HepG2 (cell line): ENCODE results near the gene ASIC3. TPM values are rescaled to one million over a fixed set of nuclear protein-coding genes. Genes with fewer than 3 reads are reported as not detected.

Experiments used
- BHLHE40 ChIP-seq: IDR thresholded peaks from 2 replicates; pipeline ENCODE4 v1.6.1; 2011; ENCODE audit warnings: low read length, improper control_type of control experiment
- CREB1 ChIP-seq, 2 experiments: fragments of 450-650 bp in 1 of 2; IDR thresholded peaks; 2 replicates each; pipeline ENCODE4 v1.6.1; 2016 to 2017; ENCODE audit warnings: control low read depth in 1 of 2, mild to moderate bottlenecking in 1 of 2, missing compliant biosample characterization in 1 of 2, missing genetic modification characterization in 1 of 2
- EED ChIP-seq: sonication (generic); formaldehyde crosslinking; IDR thresholded peaks from 2 replicates; pipeline ENCODE4 v1.5.0; 2020; ENCODE audit warnings: mild to moderate bottlenecking, missing genetic modification reagents
- FOSL2 ChIP-seq: sonication (generic); formaldehyde crosslinking; IDR thresholded peaks from 2 replicates; pipeline ENCODE4 v1.4.0; 2020; ENCODE audit warnings: missing genetic modification reagents
- KDM6A ChIP-seq: IDR thresholded peaks from 2 replicates; pipeline ENCODE4 v1.6.1; 2016; ENCODE audit warnings: low read depth
- NR1H2 ChIP-seq: sonication (generic); formaldehyde crosslinking; IDR thresholded peaks from 2 replicates; pipeline ENCODE4 v1.8.1; 2022; ENCODE audit warnings: low read depth, missing genetic modification reagents, borderline replicate concordance
- RBM22 ChIP-seq: fragments of 200-400 bp; formaldehyde crosslinking; optimal IDR thresholded peaks from 2 replicates; pipeline ENCODE3; 2017; ENCODE audit warnings: mild to moderate bottlenecking, low read length, moderate library complexity
- SETDB1 ChIP-seq: sonication (generic); formaldehyde crosslinking; IDR thresholded peaks from 2 replicates; pipeline ENCODE4 v1.5.1; 2020; ENCODE audit warnings: missing genetic modification reagents, mild to moderate bottlenecking, borderline replicate concordance
- SNAPC2 ChIP-seq: sonication (generic); formaldehyde crosslinking; IDR thresholded peaks from 2 replicates; pipeline ENCODE4 v1.8.1; 2022; ENCODE audit warnings: mild to moderate bottlenecking, missing genetic modification reagents
- TRIM24 ChIP-seq: sonication (generic); formaldehyde crosslinking; IDR thresholded peaks from 2 replicates; pipeline ENCODE4 v1.8.0; 2022; ENCODE audit warnings: mild to moderate bottlenecking, missing genetic modification reagents
- ZNF160 ChIP-seq: sonication (generic); formaldehyde crosslinking; IDR thresholded peaks from 2 replicates; pipeline ENCODE4 v1.8.0; 2022; ENCODE audit warnings: mild to moderate bottlenecking, inconsistent platforms, missing genetic modification reagents
- ZNF570 ChIP-seq: sonication (generic); formaldehyde crosslinking; IDR thresholded peaks from 2 replicates; pipeline ENCODE4 v1.4.0; 2020; ENCODE audit warnings: mild to moderate bottlenecking, missing genetic modification reagents, borderline replicate concordance
- ZNF598 ChIP-seq: sonication (generic); formaldehyde crosslinking; IDR thresholded peaks from 2 replicates; pipeline ENCODE4 v1.5.1; 2020; ENCODE audit warnings: mild to moderate bottlenecking, missing genetic modification reagents, borderline replicate concordance
- ZNF768 ChIP-seq: sonication (generic); formaldehyde crosslinking; IDR thresholded peaks from 2 replicates; pipeline ENCODE4 v1.4.0; 2020; ENCODE audit warnings: missing genetic modification reagents
- ZSCAN12 ChIP-seq: sonication (generic); formaldehyde crosslinking; IDR thresholded peaks from 2 replicates; pipeline ENCODE4 v1.9.0; 2021; ENCODE audit warnings: mild to moderate bottlenecking, missing genetic modification reagents
- ZSCAN20 ChIP-seq: sonication (generic); formaldehyde crosslinking; IDR thresholded peaks from 2 replicates; pipeline ENCODE4 v1.4.0; 2020; ENCODE audit warnings: missing genetic modification reagents, mild to moderate bottlenecking, borderline replicate concordance
- polyA plus RNA-seq, 8 experiments: library from polyadenylated mRNA; depleted of rRNA in 3 of 8; stranded (reverse) in 7 of 8; unstranded in 1 of 8; fragments of >200 nt; fragmentation: Illumina TruSeq in 4 of 8; extraction: Trizol in 4 of 8; gene quantifications; 2 replicates each; pipeline versions ENCODE4 v1.2.1 to v1.2.3, GENCODE V29; 2011 to 2016; ENCODE audit warnings: low read depth in 4 of 8, missing spikeins in 1 of 8, mixed read lengths in 1 of 8; ENCODE audit not compliant: insufficient read depth in 1 of 8
- total RNA-seq, 5 experiments: library from RNA; depleted of rRNA; stranded (reverse); fragments of >200 nt; fragmentation: Illumina TruSeq; extraction: Trizol; gene quantifications; 2 replicates each; pipeline ENCODE4 v1.2.3, GENCODE V29; 2016; ENCODE audit warnings: low read depth in 1 of 5
- TF ChIP-seq, protein P1 (sequence below): fragments of 450-650 bp; IDR thresholded peaks from 2 replicates; pipeline ENCODE4 v1.6.1; 2017; ENCODE audit warnings: mild to moderate bottlenecking
- TF ChIP-seq, protein P2 (sequence below): sonication (generic); formaldehyde crosslinking; IDR thresholded peaks from 2 replicates; pipeline ENCODE4 v1.5.0; 2020; ENCODE audit warnings: missing genetic modification reagents
- TF ChIP-seq, protein P3 (sequence below): sonication (generic); formaldehyde crosslinking; IDR thresholded peaks from 2 replicates; pipeline ENCODE4 v1.5.0; 2020; ENCODE audit warnings: mild to moderate bottlenecking, missing genetic modification reagents
- TF ChIP-seq, protein P4 (sequence below): sonication (generic); formaldehyde crosslinking; IDR thresholded peaks from 2 replicates; pipeline ENCODE4 v1.9.0; 2021; ENCODE audit warnings: missing genetic modification reagents, mild to moderate bottlenecking, borderline replicate concordance
- TF ChIP-seq, protein P5 (sequence below): sonication (generic); formaldehyde crosslinking; IDR thresholded peaks from 2 replicates; pipeline ENCODE4 v1.8.1; 2022; ENCODE audit warnings: mild to moderate bottlenecking, missing genetic modification reagents

The ASIC3 gene
- total and polyA plus RNA-seq, 2 of the 13 experiments (the other 11 are each of a cell fraction or from before 2014, with no cell fraction given) = 0.51 TPM; not detected in 1

DNA sequence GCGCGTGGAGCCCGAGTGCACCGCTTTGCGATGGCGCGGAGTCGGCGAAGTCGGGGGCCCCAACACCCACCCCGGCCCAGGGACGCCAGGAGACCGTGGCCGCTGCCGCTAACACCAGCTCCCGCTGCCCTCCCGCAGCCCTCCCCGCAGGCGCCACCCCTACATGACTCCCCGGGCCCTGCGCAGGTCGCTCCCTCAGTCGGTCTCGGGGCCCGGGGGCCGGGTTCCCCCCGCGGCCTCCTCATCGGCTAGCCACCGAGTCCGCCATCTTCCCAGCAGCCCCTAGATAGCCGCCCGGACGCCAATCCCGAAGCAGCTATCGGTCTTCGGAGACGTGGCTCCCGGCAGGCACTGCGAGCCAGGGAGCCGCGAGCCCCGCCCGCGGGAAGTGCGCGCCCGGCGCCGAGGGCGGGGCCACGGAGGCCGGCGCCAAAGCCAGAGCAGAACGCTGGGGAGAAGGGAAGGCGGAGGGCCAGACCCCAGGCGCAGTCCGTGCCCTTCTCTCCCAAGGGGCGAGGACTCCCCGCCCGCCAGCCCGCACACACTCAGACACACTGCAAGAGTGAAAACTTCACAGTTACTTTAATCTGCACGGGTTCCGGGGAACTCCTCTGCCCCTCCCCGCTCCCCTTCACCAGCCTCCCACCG lies 32.3 kb downstream of the ASIC3 start, which contains the start of gene FASTK (continued):
- no peak for TF ChIP-seq ZNF570
- TF ChIP-seq TRIM24 = no peak
- TF ChIP-seq BHLHE40 = no peak
- 0 out of 2 replicates have a peak, but pooled peaks have one; percentile 55 for TF ChIP-seq NR1H2 (CRISPR knock-in tag)
- no peak for TF ChIP-seq RBM22
- peak; percentile 37; the same call in 1 of the 2 replicates for TF ChIP-seq SNAPC2
- no peak for TF ChIP-seq SETDB1 (CRISPR knock-in tag)
- TF ChIP-seq ZSCAN12 (CRISPR knock-in tag) = no peak
- peak; percentile 23; the same call in 1 of the 2 replicates for TF ChIP-seq ZNF160
- no peak for TF ChIP-seq EED
- TF ChIP-seq CREB1 (IDR thresholded peaks at IDR 0.05) = no peak
- TF ChIP-seq CREB1 (CRISPR knock-in tag; IDR thresholded peaks at IDR 0.05) = no peak
- TF ChIP-seq FOSL2 (CRISPR knock-in tag) = 0 out of 2 replicates have a peak, but pooled peaks have one; percentile 8
- peak; percentile 63; the same call in 1 of the 2 replicates for TF ChIP-seq ZNF598 (CRISPR knock-in tag)
- TF ChIP-seq, protein P1, sequence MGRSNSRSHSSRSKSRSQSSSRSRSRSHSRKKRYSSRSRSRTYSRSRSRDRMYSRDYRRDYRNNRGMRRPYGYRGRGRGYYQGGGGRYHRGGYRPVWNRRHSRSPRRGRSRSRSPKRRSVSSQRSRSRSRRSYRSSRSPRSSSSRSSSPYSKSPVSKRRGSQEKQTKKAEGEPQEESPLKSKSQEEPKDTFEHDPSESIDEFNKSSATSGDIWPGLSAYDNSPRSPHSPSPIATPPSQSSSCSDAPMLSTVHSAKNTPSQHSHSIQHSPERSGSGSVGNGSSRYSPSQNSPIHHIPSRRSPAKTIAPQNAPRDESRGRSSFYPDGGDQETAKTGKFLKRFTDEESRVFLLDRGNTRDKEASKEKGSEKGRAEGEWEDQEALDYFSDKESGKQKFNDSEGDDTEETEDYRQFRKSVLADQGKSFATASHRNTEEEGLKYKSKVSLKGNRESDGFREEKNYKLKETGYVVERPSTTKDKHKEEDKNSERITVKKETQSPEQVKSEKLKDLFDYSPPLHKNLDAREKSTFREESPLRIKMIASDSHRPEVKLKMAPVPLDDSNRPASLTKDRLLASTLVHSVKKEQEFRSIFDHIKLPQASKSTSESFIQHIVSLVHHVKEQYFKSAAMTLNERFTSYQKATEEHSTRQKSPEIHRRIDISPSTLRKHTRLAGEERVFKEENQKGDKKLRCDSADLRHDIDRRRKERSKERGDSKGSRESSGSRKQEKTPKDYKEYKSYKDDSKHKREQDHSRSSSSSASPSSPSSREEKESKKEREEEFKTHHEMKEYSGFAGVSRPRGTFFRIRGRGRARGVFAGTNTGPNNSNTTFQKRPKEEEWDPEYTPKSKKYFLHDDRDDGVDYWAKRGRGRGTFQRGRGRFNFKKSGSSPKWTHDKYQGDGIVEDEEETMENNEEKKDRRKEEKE = no peak
- TF ChIP-seq ZNF768 (CRISPR knock-in tag) = peak; percentile 22; the same call in 1 of the 2 replicates
- TF ChIP-seq, protein P2, sequence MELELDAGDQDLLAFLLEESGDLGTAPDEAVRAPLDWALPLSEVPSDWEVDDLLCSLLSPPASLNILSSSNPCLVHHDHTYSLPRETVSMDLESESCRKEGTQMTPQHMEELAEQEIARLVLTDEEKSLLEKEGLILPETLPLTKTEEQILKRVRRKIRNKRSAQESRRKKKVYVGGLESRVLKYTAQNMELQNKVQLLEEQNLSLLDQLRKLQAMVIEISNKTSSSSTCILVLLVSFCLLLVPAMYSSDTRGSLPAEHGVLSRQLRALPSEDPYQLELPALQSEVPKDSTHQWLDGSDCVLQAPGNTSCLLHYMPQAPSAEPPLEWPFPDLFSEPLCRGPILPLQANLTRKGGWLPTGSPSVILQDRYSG (CRISPR knock-in tag) = no peak
- TF ChIP-seq ZSCAN20 (CRISPR knock-in tag) = no peak
- TF ChIP-seq, protein P3, sequence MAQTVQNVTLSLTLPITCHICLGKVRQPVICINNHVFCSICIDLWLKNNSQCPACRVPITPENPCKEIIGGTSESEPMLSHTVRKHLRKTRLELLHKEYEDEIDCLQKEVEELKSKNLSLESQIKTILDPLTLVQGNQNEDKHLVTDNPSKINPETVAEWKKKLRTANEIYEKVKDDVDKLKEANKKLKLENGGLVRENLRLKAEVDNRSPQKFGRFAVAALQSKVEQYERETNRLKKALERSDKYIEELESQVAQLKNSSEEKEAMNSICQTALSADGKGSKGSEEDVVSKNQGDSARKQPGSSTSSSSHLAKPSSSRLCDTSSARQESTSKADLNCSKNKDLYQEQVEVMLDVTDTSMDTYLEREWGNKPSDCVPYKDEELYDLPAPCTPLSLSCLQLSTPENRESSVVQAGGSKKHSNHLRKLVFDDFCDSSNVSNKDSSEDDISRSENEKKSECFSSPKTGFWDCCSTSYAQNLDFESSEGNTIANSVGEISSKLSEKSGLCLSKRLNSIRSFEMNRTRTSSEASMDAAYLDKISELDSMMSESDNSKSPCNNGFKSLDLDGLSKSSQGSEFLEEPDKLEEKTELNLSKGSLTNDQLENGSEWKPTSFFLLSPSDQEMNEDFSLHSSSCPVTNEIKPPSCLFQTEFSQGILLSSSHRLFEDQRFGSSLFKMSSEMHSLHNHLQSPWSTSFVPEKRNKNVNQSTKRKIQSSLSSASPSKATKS = no peak; the same call in 1 of the 2 replicates
- TF ChIP-seq, protein P4, sequence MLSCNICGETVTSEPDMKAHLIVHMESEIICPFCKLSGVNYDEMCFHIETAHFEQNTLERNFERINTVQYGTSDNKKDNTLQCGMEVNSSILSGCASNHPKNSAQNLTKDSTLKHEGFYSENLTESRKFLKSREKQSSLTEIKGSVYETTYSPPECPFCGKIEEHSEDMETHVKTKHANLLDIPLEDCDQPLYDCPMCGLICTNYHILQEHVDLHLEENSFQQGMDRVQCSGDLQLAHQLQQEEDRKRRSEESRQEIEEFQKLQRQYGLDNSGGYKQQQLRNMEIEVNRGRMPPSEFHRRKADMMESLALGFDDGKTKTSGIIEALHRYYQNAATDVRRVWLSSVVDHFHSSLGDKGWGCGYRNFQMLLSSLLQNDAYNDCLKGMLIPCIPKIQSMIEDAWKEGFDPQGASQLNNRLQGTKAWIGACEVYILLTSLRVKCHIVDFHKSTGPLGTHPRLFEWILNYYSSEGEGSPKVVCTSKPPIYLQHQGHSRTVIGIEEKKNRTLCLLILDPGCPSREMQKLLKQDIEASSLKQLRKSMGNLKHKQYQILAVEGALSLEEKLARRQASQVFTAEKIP (CRISPR knock-in tag) = no peak
- TF ChIP-seq, protein P5, sequence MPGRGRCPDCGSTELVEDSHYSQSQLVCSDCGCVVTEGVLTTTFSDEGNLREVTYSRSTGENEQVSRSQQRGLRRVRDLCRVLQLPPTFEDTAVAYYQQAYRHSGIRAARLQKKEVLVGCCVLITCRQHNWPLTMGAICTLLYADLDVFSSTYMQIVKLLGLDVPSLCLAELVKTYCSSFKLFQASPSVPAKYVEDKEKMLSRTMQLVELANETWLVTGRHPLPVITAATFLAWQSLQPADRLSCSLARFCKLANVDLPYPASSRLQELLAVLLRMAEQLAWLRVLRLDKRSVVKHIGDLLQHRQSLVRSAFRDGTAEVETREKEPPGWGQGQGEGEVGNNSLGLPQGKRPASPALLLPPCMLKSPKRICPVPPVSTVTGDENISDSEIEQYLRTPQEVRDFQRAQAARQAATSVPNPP = peak; percentile 84
- TF ChIP-seq KDM6A (CRISPR knock-in tag) = no peak
